ENCODE results near the gene ABCB11. TPM values are rescaled to one million over a fixed set of nuclear protein-coding genes. Genes with fewer than 3 reads are reported as not detected.

ABCB11 gene
- total and polyA plus RNA-seq, 9 of the 15 experiments (the other 6 are each of a cell fraction or from before 2014, with no cell fraction given), result 0.04 to 0.51 (median 0.10) TPM; not detected in 1

DNA sequence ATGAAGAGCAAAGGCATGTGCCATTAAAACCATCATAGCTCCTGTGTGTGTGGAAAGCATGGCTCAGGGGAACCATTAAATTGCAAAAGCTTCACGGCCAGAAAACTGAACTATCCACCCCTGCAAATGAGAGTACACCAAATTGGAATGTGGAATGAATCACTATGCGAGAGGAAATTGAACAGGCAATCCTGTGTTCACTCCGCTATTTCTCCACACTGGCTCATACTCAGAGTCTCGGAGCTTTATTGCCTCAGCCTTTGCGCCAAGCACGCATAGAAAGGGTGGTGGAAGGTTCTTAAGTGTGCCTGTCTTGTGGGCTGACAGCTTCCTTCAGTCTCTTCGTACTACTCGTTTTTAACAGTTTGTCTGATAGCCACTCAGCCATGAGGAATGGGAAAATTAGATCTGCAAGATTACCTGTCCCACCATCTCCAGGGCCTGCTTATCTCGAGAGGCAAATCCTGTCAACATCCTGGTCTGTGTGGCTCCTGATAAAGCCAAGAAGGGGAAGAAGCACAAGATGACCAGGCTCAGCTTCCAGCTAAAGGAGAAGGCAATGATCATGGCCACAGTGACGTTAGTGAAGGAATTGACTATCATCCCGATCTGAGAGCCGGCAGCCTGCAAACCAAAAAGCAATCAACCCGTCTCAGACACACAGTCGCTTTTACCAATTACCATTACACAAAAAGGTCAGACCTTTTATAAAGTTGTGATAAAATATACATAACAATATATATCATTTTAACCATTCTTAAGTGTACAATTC lies 95.1 kb downstream of the ABCB11 start (continued):
- TF ChIP-seq, protein P1, sequence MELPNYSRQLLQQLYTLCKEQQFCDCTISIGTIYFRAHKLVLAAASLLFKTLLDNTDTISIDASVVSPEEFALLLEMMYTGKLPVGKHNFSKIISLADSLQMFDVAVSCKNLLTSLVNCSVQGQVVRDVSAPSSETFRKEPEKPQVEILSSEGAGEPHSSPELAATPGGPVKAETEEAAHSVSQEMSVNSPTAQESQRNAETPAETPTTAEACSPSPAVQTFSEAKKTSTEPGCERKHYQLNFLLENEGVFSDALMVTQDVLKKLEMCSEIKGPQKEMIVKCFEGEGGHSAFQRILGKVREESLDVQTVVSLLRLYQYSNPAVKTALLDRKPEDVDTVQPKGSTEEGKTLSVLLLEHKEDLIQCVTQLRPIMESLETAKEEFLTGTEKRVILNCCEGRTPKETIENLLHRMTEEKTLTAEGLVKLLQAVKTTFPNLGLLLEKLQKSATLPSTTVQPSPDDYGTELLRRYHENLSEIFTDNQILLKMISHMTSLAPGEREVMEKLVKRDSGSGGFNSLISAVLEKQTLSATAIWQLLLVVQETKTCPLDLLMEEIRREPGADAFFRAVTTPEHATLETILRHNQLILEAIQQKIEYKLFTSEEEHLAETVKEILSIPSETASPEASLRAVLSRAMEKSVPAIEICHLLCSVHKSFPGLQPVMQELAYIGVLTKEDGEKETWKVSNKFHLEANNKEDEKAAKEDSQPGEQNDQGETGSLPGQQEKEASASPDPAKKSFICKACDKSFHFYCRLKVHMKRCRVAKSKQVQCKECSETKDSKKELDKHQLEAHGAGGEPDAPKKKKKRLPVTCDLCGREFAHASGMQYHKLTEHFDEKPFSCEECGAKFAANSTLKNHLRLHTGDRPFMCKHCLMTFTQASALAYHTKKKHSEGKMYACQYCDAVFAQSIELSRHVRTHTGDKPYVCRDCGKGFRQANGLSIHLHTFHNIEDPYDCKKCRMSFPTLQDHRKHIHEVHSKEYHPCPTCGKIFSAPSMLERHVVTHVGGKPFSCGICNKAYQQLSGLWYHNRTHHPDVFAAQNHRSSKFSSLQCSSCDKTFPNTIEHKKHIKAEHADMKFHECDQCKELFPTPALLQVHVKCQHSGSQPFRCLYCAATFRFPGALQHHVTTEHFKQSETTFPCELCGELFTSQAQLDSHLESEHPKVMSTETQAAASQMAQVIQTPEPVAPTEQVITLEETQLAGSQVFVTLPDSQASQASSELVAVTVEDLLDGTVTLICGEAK (IDR thresholded peaks at IDR 0.05), result peak; percentile 56; the same call in 1 of the 2 replicates
- TF ChIP-seq, protein P1 (CRISPR knock-in tag; IDR thresholded peaks at IDR 0.05), result no peak
- TF ChIP-seq TARDBP (IDR thresholded peaks at IDR 0.05) (peak; percentile 97), RNF2 (IDR thresholded peaks at IDR 0.05) (peak; percentile 99), SMARCC2 (IDR thresholded peaks at IDR 0.05; ENCODE audit: low read depth) (peak; percentile 100), ILF3 (IDR thresholded peaks at IDR 0.05; ENCODE audit: borderline replicate concordance) (peak; percentile 79; the same call in 1 of the 2 replicates), FOSL1 (tag; conservative IDR thresholded peaks at IDR 0.05) (peak; percentile 95), NCOA2 (IDR thresholded peaks at IDR 0.05; ENCODE audit: partially characterized antibody in 2 of 2) (peak; percentile 54 to 78), MED1 (CRISPR knock-in tag; IDR thresholded peaks at IDR 0.05; ENCODE audit: borderline replicate concordance) (no peak)
- TF ChIP-seq, protein P2, sequence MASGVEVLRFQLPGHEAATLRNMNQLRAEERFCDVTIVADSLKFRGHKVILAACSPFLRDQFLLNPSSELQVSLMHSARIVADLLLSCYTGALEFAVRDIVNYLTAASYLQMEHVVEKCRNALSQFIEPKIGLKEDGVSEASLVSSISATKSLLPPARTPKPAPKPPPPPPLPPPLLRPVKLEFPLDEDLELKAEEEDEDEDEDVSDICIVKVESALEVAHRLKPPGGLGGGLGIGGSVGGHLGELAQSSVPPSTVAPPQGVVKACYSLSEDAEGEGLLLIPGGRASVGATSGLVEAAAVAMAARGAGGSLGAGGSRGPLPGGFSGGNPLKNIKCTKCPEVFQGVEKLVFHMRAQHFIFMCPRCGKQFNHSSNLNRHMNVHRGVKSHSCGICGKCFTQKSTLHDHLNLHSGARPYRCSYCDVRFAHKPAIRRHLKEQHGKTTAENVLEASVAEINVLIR (CRISPR knock-in tag; IDR thresholded peaks at IDR 0.05), result peak; percentile 78
- TF ChIP-seq, protein P3, sequence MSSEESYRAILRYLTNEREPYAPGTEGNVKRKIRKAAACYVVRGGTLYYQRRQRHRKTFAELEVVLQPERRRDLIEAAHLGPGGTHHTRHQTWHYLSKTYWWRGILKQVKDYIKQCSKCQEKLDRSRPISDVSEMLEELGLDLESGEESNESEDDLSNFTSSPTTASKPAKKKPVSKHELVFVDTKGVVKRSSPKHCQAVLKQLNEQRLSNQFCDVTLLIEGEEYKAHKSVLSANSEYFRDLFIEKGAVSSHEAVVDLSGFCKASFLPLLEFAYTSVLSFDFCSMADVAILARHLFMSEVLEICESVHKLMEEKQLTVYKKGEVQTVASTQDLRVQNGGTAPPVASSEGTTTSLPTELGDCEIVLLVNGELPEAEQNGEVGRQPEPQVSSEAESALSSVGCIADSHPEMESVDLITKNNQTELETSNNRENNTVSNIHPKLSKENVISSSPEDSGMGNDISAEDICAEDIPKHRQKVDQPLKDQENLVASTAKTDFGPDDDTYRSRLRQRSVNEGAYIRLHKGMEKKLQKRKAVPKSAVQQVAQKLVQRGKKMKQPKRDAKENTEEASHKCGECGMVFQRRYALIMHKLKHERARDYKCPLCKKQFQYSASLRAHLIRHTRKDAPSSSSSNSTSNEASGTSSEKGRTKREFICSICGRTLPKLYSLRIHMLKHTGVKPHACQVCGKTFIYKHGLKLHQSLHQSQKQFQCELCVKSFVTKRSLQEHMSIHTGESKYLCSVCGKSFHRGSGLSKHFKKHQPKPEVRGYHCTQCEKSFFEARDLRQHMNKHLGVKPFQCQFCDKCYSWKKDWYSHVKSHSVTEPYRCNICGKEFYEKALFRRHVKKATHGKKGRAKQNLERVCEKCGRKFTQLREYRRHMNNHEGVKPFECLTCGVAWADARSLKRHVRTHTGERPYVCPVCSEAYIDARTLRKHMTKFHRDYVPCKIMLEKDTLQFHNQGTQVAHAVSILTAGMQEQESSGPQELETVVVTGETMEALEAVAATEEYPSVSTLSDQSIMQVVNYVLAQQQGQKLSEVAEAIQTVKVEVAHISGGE (CRISPR knock-in tag; IDR thresholded peaks at IDR 0.05), result peak in 1 of 3 experiments; percentile 83; a peak in 2 of 6 replicates
- TF ChIP-seq, protein P4, sequence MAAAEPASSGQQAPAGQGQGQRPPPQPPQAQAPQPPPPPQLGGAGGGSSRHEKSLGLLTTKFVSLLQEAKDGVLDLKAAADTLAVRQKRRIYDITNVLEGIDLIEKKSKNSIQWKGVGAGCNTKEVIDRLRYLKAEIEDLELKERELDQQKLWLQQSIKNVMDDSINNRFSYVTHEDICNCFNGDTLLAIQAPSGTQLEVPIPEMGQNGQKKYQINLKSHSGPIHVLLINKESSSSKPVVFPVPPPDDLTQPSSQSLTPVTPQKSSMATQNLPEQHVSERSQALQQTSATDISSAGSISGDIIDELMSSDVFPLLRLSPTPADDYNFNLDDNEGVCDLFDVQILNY (CRISPR knock-in tag; IDR thresholded peaks at IDR 0.05), result peak; percentile 66; the same call in 1 of the 2 replicates
